NCI-H446 (cell line): ENCODE results near the gene SKI.

Source experiments
- DNase-seq, 2 experiments: peaks; one replicate each; lab custom pipeline; 2025; lab: John Stamatoyannopoulos, UW

Gene SKI

DNA sequence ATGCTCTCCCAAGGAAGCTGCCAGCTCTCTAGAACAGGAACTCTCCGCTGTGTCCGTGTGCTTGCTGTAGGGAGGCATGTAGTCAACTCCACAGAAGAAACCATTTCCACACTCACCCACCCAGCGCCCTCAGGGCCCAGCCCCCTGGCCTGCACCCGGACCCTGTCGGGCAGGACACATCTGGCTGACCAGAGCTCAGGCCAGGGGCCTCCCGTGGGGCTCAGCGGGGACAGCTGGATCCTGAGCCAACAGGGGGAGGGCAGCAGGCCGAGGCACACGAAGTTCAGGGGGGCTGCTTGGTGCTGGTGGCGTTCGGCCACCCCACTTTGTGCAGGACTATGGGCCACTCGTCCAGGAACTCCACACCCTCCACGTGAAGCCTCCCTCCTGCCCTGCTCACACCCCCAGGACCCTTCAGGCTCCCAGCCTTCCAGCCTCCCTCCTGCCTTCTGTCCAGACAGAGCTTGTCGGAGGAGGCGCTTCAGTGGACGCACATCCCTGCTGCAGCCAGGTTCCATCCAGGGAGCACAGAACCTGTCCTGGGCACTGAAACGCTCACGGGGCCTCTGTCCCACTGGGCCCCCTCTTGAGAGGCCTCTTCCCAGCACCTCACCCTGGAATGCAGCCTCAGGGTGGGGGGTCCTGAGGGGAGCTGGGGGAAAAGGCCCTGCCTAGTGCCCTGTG is 18.6 kb upstream of the SKI start:
- no peak for DNase-seq

DNA sequence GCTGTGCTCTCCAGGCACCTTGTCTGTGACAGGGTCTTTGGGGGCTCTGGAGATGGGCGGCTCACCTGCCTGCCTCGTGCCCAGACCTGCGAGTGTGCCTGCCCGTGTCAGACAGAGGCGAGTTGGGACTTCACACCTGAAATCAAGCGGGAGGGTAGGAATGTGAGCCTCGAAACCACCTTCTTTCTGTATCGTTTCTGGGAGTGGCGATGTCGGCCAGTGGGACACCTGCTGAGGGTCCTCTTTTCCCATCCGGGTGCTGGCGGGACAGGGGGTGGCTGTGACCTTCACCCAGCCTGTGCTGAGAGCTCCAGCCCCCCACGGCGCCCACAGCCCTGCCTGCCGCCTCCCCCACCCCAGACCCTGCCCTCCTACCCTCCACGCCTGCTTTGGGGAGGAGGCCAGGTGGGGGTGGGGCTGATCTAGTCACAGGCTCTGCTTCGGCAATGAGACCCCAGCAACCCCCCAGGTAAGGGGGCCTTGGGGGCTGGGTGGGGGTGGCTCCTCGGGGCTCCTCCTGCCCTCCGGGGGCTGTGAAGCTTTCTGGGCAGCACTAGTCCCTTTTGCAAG is 17.9 kb upstream of the SKI start:
- DNase-seq: no peak

- DNase-seq: no peak
These were observed 17.3 kb upstream of the SKI start for GRCh38 chr1:2210786-2211185.

- DNase-seq: no peak
These were observed 15.9 kb upstream of the SKI start for GRCh38 chr1:2212274-2212531.

DNA sequence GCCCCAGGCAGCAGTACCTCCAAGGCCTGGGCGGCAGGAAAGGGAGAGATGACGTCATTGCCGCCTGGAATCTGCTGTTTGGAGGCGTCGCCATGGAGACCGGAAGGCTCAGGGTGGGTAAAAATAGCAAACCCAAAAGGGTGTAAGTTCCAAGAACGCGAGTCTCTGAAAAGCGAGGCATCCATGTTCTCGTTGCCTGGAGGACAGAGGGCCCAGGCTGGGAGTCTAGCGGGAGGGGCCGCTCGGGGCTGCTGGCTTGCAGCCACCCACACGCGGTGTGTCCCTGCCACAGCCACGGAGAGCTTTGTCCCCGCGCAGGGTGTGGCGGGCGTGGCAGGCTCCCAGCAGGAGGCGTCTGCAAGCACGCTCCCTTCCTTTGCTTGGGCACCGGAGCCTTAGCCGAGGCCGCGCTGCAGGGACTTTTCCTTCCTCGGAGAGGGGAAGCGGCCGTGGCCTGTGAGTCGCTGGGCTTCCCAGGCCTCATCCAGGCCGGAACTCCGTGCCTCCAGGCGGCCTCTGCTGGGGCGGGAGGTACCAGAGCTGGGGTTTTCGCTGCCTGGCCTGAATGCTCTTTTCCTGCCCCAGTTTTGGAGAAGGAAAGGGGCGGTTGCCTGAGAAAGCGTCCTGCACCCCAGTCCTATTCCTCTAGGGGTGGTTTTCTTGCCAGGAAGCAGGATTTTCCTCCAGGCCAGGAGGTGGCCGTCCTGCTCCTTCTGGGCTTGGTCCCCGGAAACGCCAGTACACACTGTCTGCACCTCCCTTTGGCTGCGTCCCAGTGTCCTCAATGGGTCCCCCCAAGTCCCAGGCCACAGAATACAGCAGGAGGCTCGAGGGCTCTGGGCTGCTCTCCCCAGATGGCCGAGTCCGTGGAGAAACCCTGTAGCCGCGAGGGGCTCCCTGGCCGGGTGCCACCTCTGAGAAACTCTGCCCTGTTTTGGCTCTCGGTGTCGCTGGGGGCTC is 15.3 kb upstream of the SKI start:
- DNase-seq: peak; percentile 43 to 64

- DNase-seq: no peak
These were observed 14.3 kb upstream of the SKI start for GRCh38 chr1:2213576-2214505.

GRCh38 chr1:2214541-2215241 is 13.4 kb upstream of the SKI start:
- DNase-seq: no peak

DNA sequence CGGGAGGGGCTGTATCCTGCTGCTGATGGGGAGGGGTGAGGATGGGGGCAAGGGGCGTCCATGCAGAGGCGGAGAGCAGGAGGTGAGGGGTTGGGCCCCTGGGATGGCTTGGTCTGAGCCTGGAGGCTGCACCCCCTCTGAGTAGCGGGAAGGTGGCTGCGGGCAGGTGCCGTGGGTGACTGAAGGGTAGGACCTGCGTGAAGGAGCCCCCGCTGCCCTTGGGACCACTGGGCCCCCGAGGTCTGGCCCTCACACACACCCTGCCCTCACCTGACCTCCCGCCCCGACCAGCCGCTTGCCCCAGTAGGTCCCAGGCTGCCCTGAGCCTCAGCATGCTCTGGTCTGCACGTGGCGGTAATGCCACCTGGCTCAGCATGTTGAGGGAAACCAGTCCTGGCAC is 12.8 kb upstream of the SKI start:
- DNase-seq: no peak

DNA sequence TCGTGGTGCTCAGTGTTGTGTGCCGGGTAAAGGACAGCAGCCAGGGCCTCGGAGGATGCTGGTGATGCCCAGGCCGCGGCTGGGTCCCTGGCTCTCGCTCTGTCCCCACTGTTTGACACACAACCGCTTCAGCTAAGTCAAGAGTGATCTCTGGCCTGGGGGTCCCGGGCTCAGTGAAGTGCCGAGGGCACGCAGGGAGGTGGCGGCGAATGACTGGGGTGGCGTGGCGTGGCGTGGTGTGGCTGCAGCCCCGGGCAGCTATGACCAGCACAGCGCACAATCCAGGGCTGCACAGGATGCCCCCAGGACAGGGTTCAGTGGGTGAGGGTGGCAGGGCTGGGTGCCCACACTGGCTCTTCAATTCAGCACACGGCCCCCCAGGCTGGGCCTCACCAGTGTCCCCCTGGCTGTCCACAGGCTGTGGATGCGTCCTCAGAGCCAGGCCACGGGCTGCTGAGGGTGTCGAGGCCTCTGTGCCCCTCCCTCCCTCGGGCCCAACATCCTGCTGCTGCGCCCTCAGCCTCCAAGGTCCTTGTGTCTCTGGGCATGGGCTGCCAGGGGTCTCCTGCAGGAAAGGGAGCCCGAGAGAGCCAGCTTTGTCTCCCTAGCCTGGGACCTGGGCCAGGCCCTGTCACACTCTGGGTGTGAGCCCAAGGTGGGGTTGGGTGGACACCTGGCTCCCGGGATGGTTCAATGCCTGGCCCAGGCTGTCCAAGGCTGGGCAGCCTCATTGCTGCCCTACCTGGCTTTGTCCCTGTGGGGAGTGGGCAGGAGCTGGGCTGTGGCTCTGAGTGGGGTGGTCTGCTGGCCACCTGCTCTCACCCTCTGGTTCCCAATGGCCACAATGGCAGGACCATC is 12.0 kb upstream of the SKI start:
- DNase-seq: no peak

GRCh38 chr1:2216767-2217058 is 11.4 kb upstream of the SKI start:
- DNase-seq: no peak

DNA sequence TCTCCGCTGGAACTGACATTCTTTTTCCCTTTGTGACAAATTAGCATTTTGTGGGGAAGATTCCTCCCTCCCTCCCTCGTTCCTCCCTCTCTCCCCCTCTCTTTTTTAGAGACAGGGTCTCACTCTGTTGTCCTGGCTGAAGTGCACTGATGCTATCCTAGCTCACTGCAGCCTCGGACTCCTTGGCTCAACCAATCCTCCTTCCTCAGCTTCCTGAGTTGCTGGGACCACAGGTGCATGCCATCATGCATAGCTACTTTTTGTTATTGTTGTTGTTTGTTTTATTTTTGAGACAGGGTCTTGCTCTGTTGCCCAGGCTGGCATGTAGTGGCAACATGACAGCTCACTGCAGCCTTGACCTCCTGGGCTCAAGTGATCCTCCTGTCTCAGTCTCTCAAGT is 6.8 kb upstream of the SKI start:
- no peak for DNase-seq

DNA sequence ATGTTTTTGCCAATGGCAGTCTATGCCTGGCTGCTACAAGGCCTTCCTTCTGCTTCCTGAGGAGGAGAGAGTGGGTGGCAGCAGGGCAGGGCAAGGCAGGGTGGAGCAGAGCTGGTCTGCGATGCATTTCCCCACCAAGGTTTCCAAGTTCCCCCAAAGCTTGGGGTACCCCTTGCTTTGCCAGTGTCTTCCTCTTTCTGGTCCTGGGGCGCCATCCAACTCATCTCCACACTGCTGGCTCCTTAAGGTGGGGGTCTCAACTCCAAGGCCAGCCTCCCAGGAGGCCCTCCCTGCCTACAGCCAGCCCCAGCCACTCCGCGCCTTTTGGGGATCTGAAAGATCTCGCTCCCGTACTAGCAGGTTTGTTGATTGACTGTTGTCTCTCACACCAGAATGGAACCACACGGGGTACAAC is 3.9 kb upstream of the SKI start:
- no peak for DNase-seq

DNA sequence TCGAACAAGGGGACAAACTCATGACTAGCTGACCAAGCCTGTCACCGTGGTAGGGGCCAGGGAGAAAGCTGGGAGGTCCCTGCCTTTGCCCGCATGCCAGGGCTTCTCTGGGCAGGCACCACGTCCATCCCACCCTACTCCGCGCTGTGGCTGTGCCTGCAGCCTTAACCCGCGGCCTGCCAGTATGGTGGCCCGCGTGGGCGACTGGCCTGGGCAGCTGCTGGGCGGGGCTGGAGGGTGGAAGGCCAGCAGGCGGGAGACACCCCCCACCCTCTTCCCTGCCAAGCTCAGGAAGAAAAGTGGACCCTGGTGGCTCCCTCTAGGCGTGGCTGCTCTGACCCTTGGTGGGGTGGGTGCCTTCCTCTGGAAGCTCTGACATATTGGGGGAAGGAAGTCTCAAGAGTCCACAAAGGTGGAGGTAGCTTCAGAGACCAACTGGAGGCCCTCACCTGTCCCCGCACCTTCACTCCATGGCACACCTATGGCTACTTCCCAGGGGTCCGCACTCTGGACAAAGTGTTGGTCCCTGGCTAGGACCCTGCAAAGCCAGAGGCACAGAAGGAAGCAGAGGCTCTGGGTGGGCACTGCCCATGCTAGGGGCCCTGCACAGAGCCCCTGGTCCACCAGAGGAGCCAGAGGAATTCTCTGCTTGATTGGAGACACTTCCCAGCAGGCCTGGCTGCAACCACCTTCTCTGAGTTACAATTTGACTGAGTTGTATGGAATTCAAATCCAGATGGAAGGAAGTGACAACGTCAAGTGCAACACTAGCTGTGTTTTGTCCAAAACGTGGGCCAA is 3.3 kb upstream of the SKI start:
- no peak for DNase-seq

DNA sequence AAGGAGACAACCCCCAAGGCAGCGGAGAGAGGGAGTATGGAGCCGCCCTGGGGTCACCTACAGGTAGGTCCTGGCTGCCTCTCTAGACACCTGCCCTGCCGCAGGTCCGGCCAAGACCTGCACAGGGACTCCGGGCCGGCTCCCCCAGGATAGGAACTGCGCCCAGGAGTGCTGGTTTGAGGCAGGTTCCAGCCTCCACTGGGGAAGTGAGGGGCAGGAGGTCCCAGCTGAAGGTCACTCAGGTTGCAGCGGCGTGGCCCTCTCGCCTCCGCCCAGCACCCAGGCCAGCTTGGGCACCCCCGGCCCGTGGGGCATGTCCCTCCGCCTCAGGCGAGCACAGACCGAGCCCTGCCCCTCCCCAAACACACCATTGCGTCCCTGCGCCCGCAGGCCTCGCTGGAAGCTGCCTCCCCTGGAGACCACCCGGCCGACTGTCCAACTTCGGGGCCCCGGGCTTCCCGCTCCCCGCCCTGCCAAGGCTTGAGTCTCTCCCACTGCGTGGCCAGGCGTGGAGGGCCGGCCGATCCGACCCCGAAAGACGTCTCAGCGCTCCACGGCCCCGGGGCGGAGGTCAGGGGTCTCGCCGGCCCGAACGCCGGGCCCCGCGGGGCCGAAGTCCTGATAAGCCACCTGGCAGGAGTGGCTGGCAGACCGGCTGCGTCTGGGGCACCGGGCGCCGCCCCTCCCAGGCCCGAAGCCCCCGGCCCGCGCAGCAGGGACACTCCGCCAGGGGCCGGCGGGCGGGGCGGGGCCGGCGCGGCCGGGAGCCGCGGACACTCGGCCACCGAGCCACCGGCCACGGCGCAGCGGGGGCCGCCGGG is 1.4 kb upstream of the SKI start:
- DNase-seq: no peak

DNA sequence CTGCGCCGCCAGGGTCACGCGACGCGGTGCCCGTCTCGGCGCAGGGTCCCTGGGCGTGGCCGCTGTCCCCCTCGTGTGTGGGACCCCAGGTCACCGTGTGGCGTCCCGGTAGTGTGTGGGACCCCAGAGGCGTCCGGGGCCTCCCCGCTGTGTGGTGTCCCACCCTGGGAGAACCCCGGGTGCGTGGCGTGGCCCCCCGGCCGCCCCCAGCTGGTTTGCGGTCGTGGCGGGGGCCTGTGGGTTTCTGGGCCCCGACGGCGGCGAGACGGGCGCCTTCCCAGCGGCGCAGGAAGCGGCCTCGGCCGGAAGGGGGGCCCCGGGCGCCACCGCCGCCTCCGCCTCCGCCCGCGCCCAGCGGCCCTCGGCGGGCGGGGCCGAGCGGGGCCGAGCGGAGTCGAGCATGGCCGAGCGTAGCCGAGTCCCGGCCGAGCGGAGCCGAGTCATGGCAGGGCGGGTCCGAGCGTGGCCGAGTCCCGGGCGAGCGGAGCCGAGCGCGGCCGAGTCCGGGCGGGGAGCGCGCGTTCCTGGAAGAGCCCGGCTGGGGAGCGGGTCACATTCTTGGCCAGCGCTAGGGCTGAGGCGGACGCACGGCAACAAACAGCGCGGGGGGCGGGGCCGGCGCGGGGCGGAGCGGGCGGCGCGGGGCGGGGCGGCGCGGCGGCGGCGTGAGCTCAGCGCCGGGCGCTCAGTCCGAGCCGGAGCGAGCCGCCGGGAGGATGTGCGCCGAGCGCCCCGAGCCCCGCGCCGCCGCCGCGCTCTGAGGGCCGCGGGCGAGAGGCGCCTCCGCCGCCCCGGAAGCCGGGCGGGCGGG is 568 bp upstream of the SKI start:
- DNase-seq: peak; percentile 96 to 99

DNA sequence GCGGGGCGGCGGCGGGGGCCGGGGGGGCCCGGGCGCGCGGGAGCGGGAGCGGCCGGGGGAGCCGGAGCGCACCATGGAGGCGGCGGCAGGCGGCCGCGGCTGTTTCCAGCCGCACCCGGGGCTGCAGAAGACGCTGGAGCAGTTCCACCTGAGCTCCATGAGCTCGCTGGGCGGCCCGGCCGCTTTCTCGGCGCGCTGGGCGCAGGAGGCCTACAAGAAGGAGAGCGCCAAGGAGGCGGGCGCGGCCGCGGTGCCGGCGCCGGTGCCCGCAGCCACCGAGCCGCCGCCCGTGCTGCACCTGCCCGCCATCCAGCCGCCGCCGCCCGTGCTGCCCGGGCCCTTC is 546 bp downstream of the SKI start:
- DNase-seq: no peak

GRCh38 chr1:2229037-2229864 is 1.1 kb downstream of the SKI start:
- peak in 1 of 2 experiments; percentile 71 for DNase-seq
